Measurements from ENCODE around the gene ARAP2. TPM values are rescaled to one million over a fixed set of nuclear protein-coding genes. Genes with fewer than 3 reads are reported as not detected.

ARAP2 gene
- total and polyA plus RNA-seq, 9 donors = 0.76 to 77.3 (median 5.9) TPM

- no peak overlapping the region for H3K4me3 ChIP-seq
- no peaks in the 10 kb centered on the region for H3K4me1 ChIP-seq (ENCODE audit: insufficient read depth)
- WGBS, 3 donors = 74 to 80% (median 77%) methylated on average over 5 of the region's 5 CpGs
- H3K36me3 ChIP-seq = no peaks in the 10 kb centered on the region
- no peaks in the 10 kb centered on the region for H3K27me3 ChIP-seq
- no peak for TF ChIP-seq POLR2A (IDR thresholded peaks at IDR 0.05)
- no peak for TF ChIP-seq CTCF (IDR thresholded peaks at IDR 0.05)
- no peak for TF ChIP-seq EP300 (IDR thresholded peaks at IDR 0.05)
- no peak for DNase-seq
- H3K27ac ChIP-seq = no peak overlapping the region
- no peaks in the 10 kb centered on the region for H3K9me3 ChIP-seq
- intact Hi-C loops (cut with DNase I) = no loop called here
These were observed 16.4 kb downstream of the ARAP2 start for GRCh38 chr4:36227913-36228312.

GRCh38 chr4:36226430-36227227, 17.7 kb downstream of the ARAP2 start:
- no peak for TF ChIP-seq EP300 (IDR thresholded peaks at IDR 0.05)
- Histone ChIP-seq H3K36me3 (no peaks in the 10 kb centered on the region), H3K27me3 (no peaks in the 10 kb centered on the region), H3K27ac (no peak overlapping the region), H3K4me1 (ENCODE audit: insufficient read depth) (no peaks in the 10 kb centered on the region), H3K4me3 (no peak overlapping the region), H3K9me3 (no peaks in the 10 kb centered on the region)
- no peak for DNase-seq
- intact Hi-C loops (cut with DNase I) = no loop called here
- WGBS, 3 donors = 42 to 47% (median 46%) methylated on average over 2 of the region's 2 CpGs

- no peak for TF ChIP-seq POLR2A (IDR thresholded peaks at IDR 0.05)
- no peak for TF ChIP-seq EP300 (IDR thresholded peaks at IDR 0.05)
- no peak for TF ChIP-seq CTCF (IDR thresholded peaks at IDR 0.05)
- Histone ChIP-seq H3K27ac (no peak overlapping the region), H3K4me1 (ENCODE audit: insufficient read depth) (no peaks in the 10 kb centered on the region), H3K9me3 (no peaks in the 10 kb centered on the region), H3K4me3 (no peak overlapping the region), H3K36me3 (no peaks in the 10 kb centered on the region), H3K27me3 (no peaks in the 10 kb centered on the region)
- 29 to 62% (median 54%) methylated on average over 2 of the region's 2 CpGs for WGBS, 3 donors
- no peak for DNase-seq
- intact Hi-C loops (cut with DNase I) = no loop called here
These were observed 19.1 kb downstream of the ARAP2 start for GRCh38 chr4:36224972-36225903.

- Histone ChIP-seq H3K27me3 (no peaks in the 10 kb centered on the region), H3K9me3 (no peaks in the 10 kb centered on the region), H3K4me3 (no peak overlapping the region), H3K27ac (no peak overlapping the region), H3K36me3 (no peaks in the 10 kb centered on the region), H3K4me1 (ENCODE audit: insufficient read depth) (no peaks in the 10 kb centered on the region)
- intact Hi-C loops (cut with DNase I) = no loop called here
- WGBS, 3 donors = 82 to 95% (median 92%) methylated on average over 1 of the region's 1 CpG
- DNase-seq = no peak
- no peak for TF ChIP-seq EP300 (IDR thresholded peaks at IDR 0.05)
- no peak for TF ChIP-seq POLR2A (IDR thresholded peaks at IDR 0.05)
These were observed 21.6 kb downstream of the ARAP2 start for GRCh38 chr4:36222702-36223101.

GRCh38 chr4:36220776-36221175, 23.5 kb downstream of the ARAP2 start:
- WGBS, 3 donors = 76 to 84% (median 80%) methylated on average over 3 of the region's 3 CpGs
- Histone ChIP-seq H3K36me3 (no peaks in the 10 kb centered on the region), H3K4me1 (ENCODE audit: insufficient read depth) (no peaks in the 10 kb centered on the region), H3K27ac (no peak overlapping the region), H3K4me3 (no peak overlapping the region), H3K27me3 (no peaks in the 10 kb centered on the region), H3K9me3 (no peaks in the 10 kb centered on the region)
- TF ChIP-seq EP300 (IDR thresholded peaks at IDR 0.05) (no peak), POLR2A (IDR thresholded peaks at IDR 0.05) (no peak), CTCF (IDR thresholded peaks at IDR 0.05) (no peak)
- intact Hi-C loops (cut with DNase I) = no loop called here
- no peak for DNase-seq
